GM20431 (cell line): ENCODE results near the gene MACF1.
"Not testable (repeated sequence)": the region's sequence is repeated elsewhere in the genome, so short reads cannot be mapped to it uniquely, and the experiment has no call there.

Source experiments
- in situ Hi-C: fragments of 300-500 bp; cut with MseI, MboI; formaldehyde crosslinking; loops from one replicate; pipeline ENCODE4 v1.15.0; 2020; ENCODE audit warnings: low sequenced_read_pairs; ENCODE audit not compliant: unreplicated experiment

The MACF1 gene

GRCh38 chr1:39470040-39470439 is 265.5 kb downstream of the MACF1 start:
- in situ Hi-C loops: loop anchor here (10.0 kb wide), 1 partner anchor 65 kb away; no protein-coding TSS in a partner anchor

GRCh38 chr1:39472826-39473225 is 268.3 kb downstream of the MACF1 start:
- in situ Hi-C loops: loop anchor here (10.0 kb wide), 1 partner anchor 62 kb away; no protein-coding TSS in a partner anchor

GRCh38 chr1:39473324-39473723 is 268.8 kb downstream of the MACF1 start:
- in situ Hi-C loops: loop anchor here (10.0 kb wide), 1 partner anchor 61 kb away; no protein-coding TSS in a partner anchor

- in situ Hi-C loops: loop anchor here (10.0 kb wide), 1 partner anchor 60 kb away; no protein-coding TSS in a partner anchor
Measured at GRCh38 chr1:39474810-39475209, 270.3 kb downstream of the MACF1 start.

- in situ Hi-C loops: loop anchor here (10.0 kb wide), 1 partner anchor 59 kb away; no protein-coding TSS in a partner anchor
Measured at GRCh38 chr1:39475551-39475950, 271.1 kb downstream of the MACF1 start.

GRCh38 chr1:39478126-39478915 is 273.8 kb downstream of the MACF1 start:
- in situ Hi-C loops: loop anchor here (10.0 kb wide), 1 partner anchor 56 kb away; no protein-coding TSS in a partner anchor

GRCh38 chr1:39481289-39481688 is 276.8 kb downstream of the MACF1 start:
- in situ Hi-C loops: no loop called here

GRCh38 chr1:39483276-39483675 is 278.8 kb downstream of the MACF1 start:
- in situ Hi-C loops: no loop called here

GRCh38 chr1:39484564-39484963 is 280.1 kb downstream of the MACF1 start:
- in situ Hi-C loops: no loop called here

GRCh38 chr1:39485046-39485803 is 280.7 kb downstream of the MACF1 start:
- in situ Hi-C loops: no loop called here

- in situ Hi-C loops: no loop called here
Measured at GRCh38 chr1:39488012-39488545, 283.6 kb downstream of the MACF1 start.

GRCh38 chr1:39488793-39489566 is 284.5 kb downstream of the MACF1 start:
- in situ Hi-C loops: no loop called here

GRCh38 chr1:39489567-39490239 is 285.2 kb downstream of the MACF1 start:
- in situ Hi-C loops: no loop called here

GRCh38 chr1:39490596-39491145 is 286.2 kb downstream of the MACF1 start:
- in situ Hi-C loops: no loop called here

GRCh38 chr1:39491146-39491921 is 286.8 kb downstream of the MACF1 start, which contains the start of gene BMP8A:
TSS of gene BMP8A (plus strand) at chr1:39491636. CDS start at chr1:39491992, 356 bp downstream.
- in situ Hi-C loops: no loop called here

GRCh38 chr1:39492118-39493042 is 287.9 kb downstream of the MACF1 start:
- in situ Hi-C loops: not testable (repeated sequence)
